HepG2 (cell line): ENCODE results near the gene ADAMTS8. TPM values are rescaled to one million over a fixed set of nuclear protein-coding genes. Genes with fewer than 3 reads are reported as not detected.

Source experiments
- ETV6 ChIP-seq: sonication (generic); formaldehyde crosslinking; conservative IDR thresholded peaks from 2 replicates; pipeline ENCODE4 v1.4.0; 2020; ENCODE audit warnings: missing genetic modification reagents
- HOXD1 ChIP-seq: sonication (generic); formaldehyde crosslinking; IDR thresholded peaks from 2 replicates; pipeline ENCODE4 v1.5.0; 2020; ENCODE audit warnings: missing genetic modification reagents
- JUNB ChIP-seq: sonication (generic); formaldehyde crosslinking; IDR thresholded peaks from 2 replicates; pipeline ENCODE4 v1.8.0; 2022; ENCODE audit warnings: missing genetic modification reagents, mild to moderate bottlenecking, borderline replicate concordance
- MATR3 ChIP-seq: sonication (generic); formaldehyde crosslinking; IDR thresholded peaks from 2 replicates; pipeline ENCODE4 v1.4.0; 2020; ENCODE audit warnings: missing genetic modification reagents
- ZNF12 ChIP-seq: sonication (generic); formaldehyde crosslinking; IDR thresholded peaks from 2 replicates; pipeline ENCODE4 v1.5.0; 2020; ENCODE audit warnings: missing genetic modification reagents
- polyA plus RNA-seq, 8 experiments: library from polyadenylated mRNA; depleted of rRNA in 3 of 8; stranded (reverse) in 7 of 8; unstranded in 1 of 8; fragments of >200 nt; fragmentation: Illumina TruSeq in 4 of 8; extraction: Trizol in 4 of 8; gene quantifications; 2 replicates each; pipeline versions ENCODE4 v1.2.1 to v1.2.3, GENCODE V29; 2011 to 2016; ENCODE audit warnings: low read depth in 4 of 8, missing spikeins in 1 of 8, mixed read lengths in 1 of 8; ENCODE audit not compliant: insufficient read depth in 1 of 8
- total RNA-seq, 5 experiments: library from RNA; depleted of rRNA; stranded (reverse); fragments of >200 nt; fragmentation: Illumina TruSeq; extraction: Trizol; gene quantifications; 2 replicates each; pipeline ENCODE4 v1.2.3, GENCODE V29; 2016; ENCODE audit warnings: low read depth in 1 of 5
- TF ChIP-seq, protein P1 (sequence below), 2 experiments: fragments of 450-650 bp in 1 of 2; sonication (generic) in 1 of 2; formaldehyde crosslinking in 1 of 2; IDR thresholded peaks; 2 replicates each; pipeline versions ENCODE4 v1.6.1 to v1.8.0; 2016 to 2022; ENCODE audit warnings: antibody characterized with exemption in 1 of 2, mild to moderate bottlenecking in 1 of 2, missing genetic modification reagents in 1 of 2
- TF ChIP-seq, protein P2 (sequence below): sonication (generic); formaldehyde crosslinking; IDR thresholded peaks from 2 replicates; pipeline ENCODE4 v1.4.0; 2020; ENCODE audit warnings: missing genetic modification reagents, borderline replicate concordance
- TF ChIP-seq, protein P3 (sequence below): sonication (generic); formaldehyde crosslinking; IDR thresholded peaks from 2 replicates; pipeline ENCODE4 v1.8.0; 2022; ENCODE audit warnings: mild to moderate bottlenecking, missing genetic modification reagents, moderate library complexity
- TF ChIP-seq, protein P4 (sequence below): sonication (generic); formaldehyde crosslinking; IDR thresholded peaks from 2 replicates; pipeline ENCODE4 v1.5.1; 2020; ENCODE audit warnings: missing genetic modification reagents, mild to moderate bottlenecking, borderline replicate concordance

Gene ADAMTS8
- total and polyA plus RNA-seq, 2 of the 13 experiments (the other 11 are each of a cell fraction or from before 2014, with no cell fraction given), result not detected

DNA sequence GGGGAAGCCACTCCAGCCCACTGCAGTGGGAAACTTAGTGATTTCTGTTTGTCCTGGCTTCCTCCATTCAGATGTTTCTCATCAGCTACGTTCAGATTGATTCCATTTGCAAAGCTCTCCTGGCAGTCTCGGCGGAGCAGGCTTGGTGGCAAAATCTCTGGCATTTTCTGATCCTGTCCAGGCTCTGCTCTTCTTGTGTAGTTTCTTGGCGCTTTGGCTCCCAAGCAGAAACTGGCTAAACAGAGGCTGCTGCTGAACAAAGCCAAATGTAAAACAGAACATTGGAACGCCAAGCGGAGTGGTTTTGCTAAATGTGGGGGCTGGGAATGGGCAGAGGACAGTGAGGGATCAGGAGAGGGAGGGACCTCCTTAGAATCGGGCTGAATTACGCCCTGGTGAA, 36.7 kb downstream of the ADAMTS8 start (continued):
- TF ChIP-seq, protein P1, sequence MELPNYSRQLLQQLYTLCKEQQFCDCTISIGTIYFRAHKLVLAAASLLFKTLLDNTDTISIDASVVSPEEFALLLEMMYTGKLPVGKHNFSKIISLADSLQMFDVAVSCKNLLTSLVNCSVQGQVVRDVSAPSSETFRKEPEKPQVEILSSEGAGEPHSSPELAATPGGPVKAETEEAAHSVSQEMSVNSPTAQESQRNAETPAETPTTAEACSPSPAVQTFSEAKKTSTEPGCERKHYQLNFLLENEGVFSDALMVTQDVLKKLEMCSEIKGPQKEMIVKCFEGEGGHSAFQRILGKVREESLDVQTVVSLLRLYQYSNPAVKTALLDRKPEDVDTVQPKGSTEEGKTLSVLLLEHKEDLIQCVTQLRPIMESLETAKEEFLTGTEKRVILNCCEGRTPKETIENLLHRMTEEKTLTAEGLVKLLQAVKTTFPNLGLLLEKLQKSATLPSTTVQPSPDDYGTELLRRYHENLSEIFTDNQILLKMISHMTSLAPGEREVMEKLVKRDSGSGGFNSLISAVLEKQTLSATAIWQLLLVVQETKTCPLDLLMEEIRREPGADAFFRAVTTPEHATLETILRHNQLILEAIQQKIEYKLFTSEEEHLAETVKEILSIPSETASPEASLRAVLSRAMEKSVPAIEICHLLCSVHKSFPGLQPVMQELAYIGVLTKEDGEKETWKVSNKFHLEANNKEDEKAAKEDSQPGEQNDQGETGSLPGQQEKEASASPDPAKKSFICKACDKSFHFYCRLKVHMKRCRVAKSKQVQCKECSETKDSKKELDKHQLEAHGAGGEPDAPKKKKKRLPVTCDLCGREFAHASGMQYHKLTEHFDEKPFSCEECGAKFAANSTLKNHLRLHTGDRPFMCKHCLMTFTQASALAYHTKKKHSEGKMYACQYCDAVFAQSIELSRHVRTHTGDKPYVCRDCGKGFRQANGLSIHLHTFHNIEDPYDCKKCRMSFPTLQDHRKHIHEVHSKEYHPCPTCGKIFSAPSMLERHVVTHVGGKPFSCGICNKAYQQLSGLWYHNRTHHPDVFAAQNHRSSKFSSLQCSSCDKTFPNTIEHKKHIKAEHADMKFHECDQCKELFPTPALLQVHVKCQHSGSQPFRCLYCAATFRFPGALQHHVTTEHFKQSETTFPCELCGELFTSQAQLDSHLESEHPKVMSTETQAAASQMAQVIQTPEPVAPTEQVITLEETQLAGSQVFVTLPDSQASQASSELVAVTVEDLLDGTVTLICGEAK (IDR thresholded peaks at IDR 0.05), result no peak
- TF ChIP-seq, protein P1 (CRISPR knock-in tag; IDR thresholded peaks at IDR 0.05), result no peak
- TF ChIP-seq, protein P2, sequence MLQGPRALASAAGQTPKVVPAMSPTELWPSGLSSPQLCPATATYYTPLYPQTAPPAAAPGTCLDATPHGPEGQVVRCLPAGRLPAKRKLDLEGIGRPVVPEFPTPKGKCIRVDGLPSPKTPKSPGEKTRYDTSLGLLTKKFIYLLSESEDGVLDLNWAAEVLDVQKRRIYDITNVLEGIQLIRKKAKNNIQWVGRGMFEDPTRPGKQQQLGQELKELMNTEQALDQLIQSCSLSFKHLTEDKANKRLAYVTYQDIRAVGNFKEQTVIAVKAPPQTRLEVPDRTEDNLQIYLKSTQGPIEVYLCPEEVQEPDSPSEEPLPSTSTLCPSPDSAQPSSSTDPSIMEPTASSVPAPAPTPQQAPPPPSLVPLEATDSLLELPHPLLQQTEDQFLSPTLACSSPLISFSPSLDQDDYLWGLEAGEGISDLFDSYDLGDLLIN (CRISPR knock-in tag), result no peak
- TF ChIP-seq ZNF12 (CRISPR knock-in tag), result no peak
- no peak for TF ChIP-seq MATR3 (CRISPR knock-in tag)
- TF ChIP-seq ETV6 (CRISPR knock-in tag), result no peak
- TF ChIP-seq, protein P3, sequence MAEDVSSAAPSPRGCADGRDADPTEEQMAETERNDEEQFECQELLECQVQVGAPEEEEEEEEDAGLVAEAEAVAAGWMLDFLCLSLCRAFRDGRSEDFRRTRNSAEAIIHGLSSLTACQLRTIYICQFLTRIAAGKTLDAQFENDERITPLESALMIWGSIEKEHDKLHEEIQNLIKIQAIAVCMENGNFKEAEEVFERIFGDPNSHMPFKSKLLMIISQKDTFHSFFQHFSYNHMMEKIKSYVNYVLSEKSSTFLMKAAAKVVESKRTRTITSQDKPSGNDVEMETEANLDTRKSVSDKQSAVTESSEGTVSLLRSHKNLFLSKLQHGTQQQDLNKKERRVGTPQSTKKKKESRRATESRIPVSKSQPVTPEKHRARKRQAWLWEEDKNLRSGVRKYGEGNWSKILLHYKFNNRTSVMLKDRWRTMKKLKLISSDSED (CRISPR knock-in tag), result no peak
- TF ChIP-seq, protein P4, sequence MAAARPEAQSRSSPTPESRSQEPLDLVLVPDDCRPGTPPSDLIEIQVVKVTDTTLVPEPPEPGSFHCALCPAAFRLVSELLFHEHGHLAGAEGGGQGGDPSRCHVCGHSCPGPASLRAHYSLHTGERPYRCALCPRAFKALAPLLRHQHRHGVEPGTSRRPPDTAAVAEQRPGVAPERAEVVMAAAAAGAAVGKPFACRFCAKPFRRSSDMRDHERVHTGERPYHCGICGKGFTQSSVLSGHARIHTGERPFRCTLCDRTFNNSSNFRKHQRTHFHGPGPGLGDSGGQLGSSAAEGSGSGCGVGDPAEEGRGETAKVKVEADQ, result no peak
- no peak for TF ChIP-seq HOXD1 (CRISPR knock-in tag)
- no peak for TF ChIP-seq JUNB (CRISPR knock-in tag)
